ENCODE data around the gene FASN.

DNA sequence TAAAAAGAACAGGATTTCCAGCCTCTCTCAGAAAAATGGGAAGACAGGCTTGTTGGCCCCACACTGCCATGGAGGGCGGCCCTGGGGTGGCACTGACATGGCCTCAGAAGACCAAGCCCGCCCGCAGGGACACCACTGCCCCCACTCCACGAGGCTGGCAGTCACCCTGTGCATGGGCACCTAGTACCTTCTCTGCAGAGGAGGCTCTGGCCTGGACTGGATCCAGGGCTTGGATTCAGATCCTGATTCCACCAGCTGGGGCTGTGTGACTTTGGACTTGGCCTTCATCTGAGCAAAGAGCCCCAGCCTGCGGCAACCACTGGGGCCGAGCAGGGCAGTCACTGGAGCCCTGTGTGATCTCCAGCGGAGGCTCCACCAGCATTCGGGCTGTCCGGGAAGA lies 16.8 kb upstream of the FASN start:
- TF ChIP-seq GATA2 (IDR thresholded peaks at IDR 0.05; ENCODE audit: low read depth, low read length) (no peak), GATA3 (IDR thresholded peaks at IDR 0.05; ENCODE audit: low read depth, low read length) (no peak)
